WTC11 (cell line): ENCODE results near the gene ACADL. TPM values are rescaled to one million over a fixed set of nuclear protein-coding genes. Genes with fewer than 3 reads are reported as not detected.

Experiments
- ATAC-seq: fragments of 200-7000 bp; cut with Tn5 transposase; 2 replicates; pipeline ENCODE4 v1.10.0; 2021; ENCODE audit warnings: mild to moderate bottlenecking, moderate library complexity
- CTCF ChIA-PET: fragments of 300-600 bp; sonication (Branson Sonifier 250); formaldehyde crosslinking; loops from one replicate; lab custom pipeline; 2021; ENCODE audit warnings: antibody characterized with exemption; lab: Charles Lee
- POLR2A ChIA-PET: fragments of 350-600 bp; sonication (Branson Sonifier 250); formaldehyde crosslinking; loops from one replicate; lab custom pipeline; 2021; ENCODE audit warnings: antibody characterized with exemption; lab: Charles Lee
- DNase-seq: peaks from one replicate; pipeline ENCODE4 v3.0.0; 2021; ENCODE audit warnings: low spot score
- H3K27ac Mint-ChIP-seq: 2 replicates; pipeline ENCODE4 v1.8.0; 2021; ENCODE audit warnings: mixed read lengths
- H3K27me3 Mint-ChIP-seq: 2 replicates; pipeline ENCODE4 v1.8.0; 2021; ENCODE audit warnings: low read depth, mild to moderate bottlenecking, moderate library complexity, mixed read lengths
- H3K36me3 Mint-ChIP-seq: 2 replicates; pipeline ENCODE4 v1.8.0; 2021; ENCODE audit warnings: mixed read lengths
- H3K4me1 Mint-ChIP-seq: 2 replicates; pipeline ENCODE4 v1.8.0; 2022; ENCODE audit warnings: mixed read lengths
- H3K4me3 Mint-ChIP-seq: 2 replicates; pipeline ENCODE4 v1.8.0; 2021; ENCODE audit warnings: mild to moderate bottlenecking, moderate library complexity, mixed read lengths
- H3K9me3 Mint-ChIP-seq: 2 replicates; pipeline ENCODE4 v1.8.0; 2021; ENCODE audit warnings: mixed read lengths
- AFF4 ChIP-seq: sonication (generic); formaldehyde crosslinking; IDR thresholded peaks from 2 replicates; pipeline ENCODE4 v1.8.1; 2023; ENCODE audit warnings: mild to moderate bottlenecking, missing genetic modification reagents, borderline replicate concordance
- ATF2 ChIP-seq: sonication (generic); formaldehyde crosslinking; IDR thresholded peaks from 2 replicates; pipeline ENCODE4 v1.8.1; 2022; ENCODE audit warnings: low read depth, missing genetic modification reagents, borderline replicate concordance
- CREM ChIP-seq: sonication (generic); formaldehyde crosslinking; IDR thresholded peaks from 2 replicates; pipeline ENCODE4 v1.8.1; 2022; ENCODE audit warnings: mild to moderate bottlenecking, missing genetic modification reagents, moderate library complexity
- ERG ChIP-seq: fragments of 250-450 bp; sonication (Bioruptor Pico); IDR thresholded peaks from 2 replicates; pipeline ENCODE4 v1.8.0; 2021; ENCODE audit warnings: mild to moderate bottlenecking
- ETV6 ChIP-seq: sonication (generic); formaldehyde crosslinking; IDR thresholded peaks from 2 replicates; pipeline ENCODE4 v1.8.1; 2022; ENCODE audit warnings: mild to moderate bottlenecking, missing genetic modification reagents
- FOXJ3 ChIP-seq: sonication (generic); formaldehyde crosslinking; IDR thresholded peaks from 2 replicates; pipeline ENCODE4 v1.9.0; 2021; ENCODE audit warnings: missing genetic modification reagents, mild to moderate bottlenecking, borderline replicate concordance
- FOXP1 ChIP-seq: sonication (generic); formaldehyde crosslinking; IDR thresholded peaks from 2 replicates; pipeline ENCODE4 v1.8.0; 2022; ENCODE audit warnings: missing genetic modification reagents, mild to moderate bottlenecking, moderate library complexity, borderline replicate concordance
- HMGA2 ChIP-seq: fragments of 250-450 bp; sonication (Bioruptor Pico); IDR thresholded peaks from 2 replicates; pipeline ENCODE4 v1.4.0; 2021; ENCODE audit warnings: mild to moderate bottlenecking, moderate library complexity
- HMGXB4 ChIP-seq: sonication (generic); formaldehyde crosslinking; IDR thresholded peaks from 2 replicates; pipeline ENCODE4 v1.8.1; 2023; ENCODE audit warnings: mild to moderate bottlenecking, moderate library complexity, missing genetic modification reagents
- MLX ChIP-seq: sonication (generic); formaldehyde crosslinking; IDR thresholded peaks from 2 replicates; pipeline ENCODE4 v1.8.1; 2023; ENCODE audit warnings: mild to moderate bottlenecking, missing genetic modification reagents, moderate library complexity
- MXD4 ChIP-seq: fragments of 250-450 bp; sonication (Bioruptor Pico); IDR thresholded peaks from 2 replicates; pipeline ENCODE4 v1.8.0; 2021; ENCODE audit warnings: mild to moderate bottlenecking, moderate library complexity, borderline replicate concordance
- OVOL2 ChIP-seq: fragments of 250-450 bp; sonication (Bioruptor Pico); IDR thresholded peaks from 2 replicates; pipeline ENCODE4 v1.9.0; 2021; ENCODE audit warnings: mild to moderate bottlenecking, borderline replicate concordance
- SOX15 ChIP-seq: fragments of 250-450 bp; sonication (Bioruptor Pico); IDR thresholded peaks from 2 replicates; pipeline ENCODE4 v1.9.0; 2021; ENCODE audit warnings: mild to moderate bottlenecking
- TP53 ChIP-seq: sonication (generic); formaldehyde crosslinking; IDR thresholded peaks from 2 replicates; pipeline ENCODE4 v1.8.1; 2023; ENCODE audit warnings: mild to moderate bottlenecking, missing genetic modification reagents
- ZNF138 ChIP-seq: sonication (generic); formaldehyde crosslinking; conservative IDR thresholded peaks from 2 replicates; pipeline ENCODE4 v1.8.1; 2022; ENCODE audit warnings: mild to moderate bottlenecking, moderate library complexity, missing genetic modification reagents
- ZNF219 ChIP-seq: sonication (generic); formaldehyde crosslinking; IDR thresholded peaks from 2 replicates; pipeline ENCODE4 v1.8.0; 2023; ENCODE audit warnings: missing genetic modification reagents, mild to moderate bottlenecking, borderline replicate concordance
- ZNF317 ChIP-seq: sonication (generic); formaldehyde crosslinking; IDR thresholded peaks from 2 replicates; pipeline ENCODE4 v1.8.1; 2023; ENCODE audit warnings: low read depth, mild to moderate bottlenecking, moderate library complexity, missing genetic modification reagents, borderline replicate concordance
- ZNF425 ChIP-seq: fragments of 250-450 bp; sonication (Bioruptor Pico); conservative IDR thresholded peaks from 2 replicates; pipeline ENCODE4 v1.9.0; 2021; ENCODE audit warnings: mild to moderate bottlenecking
- ZSCAN18 ChIP-seq: fragments of 250-450 bp; sonication (Bioruptor Pico); IDR thresholded peaks from 2 replicates; pipeline ENCODE4 v2.1.2; 2022; ENCODE audit warnings: mild to moderate bottlenecking, moderate library complexity
- total RNA-seq: library from RNA; stranded (reverse); gene quantifications from 3 replicates; pipeline ENCODE4 v1.2.3, GENCODE V29; 2021

ACADL gene
- total RNA-seq, 1 experiment from 2014 or later, result 0.42 TPM

- no peak for TF ChIP-seq AFF4 (CRISPR knock-in tag)
- no peak for TF ChIP-seq SOX15 (CRISPR knock-in tag)
- no peak for TF ChIP-seq ZNF425 (CRISPR knock-in tag)
- no peak for TF ChIP-seq ERG (CRISPR knock-in tag)
- no peak for TF ChIP-seq ZNF219
- no peak for TF ChIP-seq TP53 (CRISPR knock-in tag)
- TF ChIP-seq HMGA2, result no peak
- no peak for TF ChIP-seq FOXP1 (CRISPR knock-in tag)
- TF ChIP-seq FOXJ3 (CRISPR knock-in tag), result no peak
- TF ChIP-seq ZNF138 (CRISPR knock-in tag), result no peak
- no peak for TF ChIP-seq CREM (CRISPR knock-in tag)
- no peak for TF ChIP-seq ZNF317 (CRISPR knock-in tag)
- TF ChIP-seq OVOL2 (CRISPR knock-in tag), result no peak
- TF ChIP-seq ETV6, result no peak
Measured at GRCh38 chr2:210230984-210231383, 5.7 kb upstream of the ACADL start (continued).

GRCh38 chr2:210230518-210230917 is 5.3 kb upstream of the ACADL start:
- Mint-ChIP-seq H3K4me1 (peaks cover 19% of the 10 kb centered on the region), H3K27ac (no peak overlapping the region), H3K4me3 (no peak overlapping the region), H3K36me3 (no peaks in the 10 kb centered on the region), H3K27me3 (peaks cover 14% of the 10 kb centered on the region), H3K9me3 (peaks cover 4% of the 10 kb centered on the region; the same call in 1 of the 2 replicates)
- DNase-seq (no peak), ATAC-seq (peak; percentile 87)
- ChIA-PET CTCF (interaction anchor here (1.1 kb wide), 1 partner anchor 32 kb away, joined by 3 read pairs; no protein-coding TSS in a partner anchor), POLR2A (no interaction called here)
- TF ChIP-seq MXD4 (CRISPR knock-in tag) (no peak), AFF4 (CRISPR knock-in tag) (no peak), ATF2 (no peak), HMGXB4 (no peak), ZSCAN18 (no peak), MLX (CRISPR knock-in tag) (no peak)
